HUES64 (cell line): ENCODE measurements around the gene DSP.

Source experiments
- H3K27ac ChIP-seq: 2 replicates; pipeline ENCODE4 v1.7.0; 2013; ENCODE audit warnings: low read depth, low read length, inconsistent platforms
- H3K27me3 ChIP-seq: 2 replicates; pipeline ENCODE4 v1.6.1; 2013; ENCODE audit warnings: mild to moderate bottlenecking, low read length; ENCODE audit not compliant: insufficient read depth
- H3K36me3 ChIP-seq: 2 replicates; pipeline ENCODE4 v1.6.1; 2013; ENCODE audit warnings: mild to moderate bottlenecking, low read length; ENCODE audit not compliant: insufficient read depth
- H3K4me1 ChIP-seq: 2 replicates; pipeline ENCODE4 v1.6.1; 2013; ENCODE audit warnings: mild to moderate bottlenecking, low read length, moderate library complexity; ENCODE audit not compliant: insufficient read depth
- H3K4me3 ChIP-seq: 2 replicates; pipeline ENCODE4 v1.5.1; 2013; ENCODE audit warnings: mild to moderate bottlenecking, low read length, moderate library complexity
- H3K9ac ChIP-seq: 2 replicates; pipeline ENCODE4 v1.6.1; 2013; ENCODE audit warnings: mild to moderate bottlenecking, low read depth, low read length
- H3K9me3 ChIP-seq: 2 replicates; pipeline ENCODE4 v1.6.1; 2013; ENCODE audit warnings: low read depth, low read length; ENCODE audit not compliant: insufficient read depth
- WGBS: fragments of 150-250, 120-280 bp; methylation state at CpG from one replicate; pipeline ENCODE4 v1.1.7; 2013; ENCODE audit warnings: missing lambda C conversion rate; 5-methylcytosine and 5-hydroxymethylcytosine counted together

The DSP gene

GRCh38 chr6:7561153-7561964, 19.9 kb downstream of the DSP start:
- no peak overlapping the region for H3K4me3 ChIP-seq
- H3K27me3 ChIP-seq = no peaks in the 10 kb centered on the region
- H3K36me3 ChIP-seq = peaks cover 92% of the 10 kb centered on the region
- WGBS = 91% methylated on average over 19 of the region's 19 CpGs
- no peak overlapping the region for H3K9ac ChIP-seq
- no peak overlapping the region for H3K27ac ChIP-seq
- H3K9me3 ChIP-seq = no peaks in the 10 kb centered on the region
- H3K4me1 ChIP-seq = no peaks in the 10 kb centered on the region

- WGBS = 90% methylated on average over 4 of the region's 4 CpGs
- Histone ChIP-seq H3K27me3 (no peaks in the 10 kb centered on the region), H3K4me1 (no peaks in the 10 kb centered on the region), H3K36me3 (peaks cover 97% of the 10 kb centered on the region), H3K27ac (no peak overlapping the region), H3K9me3 (no peaks in the 10 kb centered on the region), H3K9ac (no peak overlapping the region), H3K4me3 (no peak overlapping the region)
Measured at GRCh38 chr6:7562769-7563168, 21.3 kb downstream of the DSP start.

DNA sequence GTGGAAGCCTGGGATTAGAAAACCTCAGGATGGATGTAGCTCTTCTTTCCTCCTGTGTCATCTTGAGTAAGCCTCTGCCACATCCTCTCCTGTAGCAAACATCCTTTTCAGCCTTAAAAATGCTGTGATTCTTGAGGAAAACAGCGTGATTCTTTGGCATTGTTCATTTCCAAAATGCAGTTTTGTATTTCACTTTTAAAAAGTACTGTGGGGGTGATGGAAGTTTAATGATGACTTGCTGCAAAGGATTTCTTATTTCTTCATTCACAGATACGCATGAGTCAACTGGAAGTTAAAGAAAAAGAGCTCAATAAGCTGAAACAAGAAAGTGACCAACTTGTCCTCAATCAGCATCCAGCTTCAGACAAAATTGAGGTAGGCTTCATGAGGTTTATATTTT, 24.6 kb downstream of the DSP start:
- H3K9ac ChIP-seq = no peak overlapping the region
- WGBS = 100% methylated on average over 2 of the region's 2 CpGs
- no peak overlapping the region for H3K4me3 ChIP-seq
- peaks cover 95% of the 10 kb centered on the region for H3K36me3 ChIP-seq
- no peak overlapping the region for H3K27ac ChIP-seq
- no peaks in the 10 kb centered on the region for H3K27me3 ChIP-seq
- H3K4me1 ChIP-seq = no peaks in the 10 kb centered on the region
- H3K9me3 ChIP-seq = no peaks in the 10 kb centered on the region

- Histone ChIP-seq H3K9ac (no peak overlapping the region), H3K4me3 (no peak overlapping the region), H3K9me3 (no peaks in the 10 kb centered on the region), H3K27me3 (no peaks in the 10 kb centered on the region), H3K27ac (no peak overlapping the region), H3K4me1 (no peaks in the 10 kb centered on the region), H3K36me3 (peaks cover 95% of the 10 kb centered on the region)
- WGBS = 95% methylated on average over 4 of the region's 4 CpGs
Measured at GRCh38 chr6:7566617-7567173, 25.2 kb downstream of the DSP start.

GRCh38 chr6:7568021-7568420, 26.6 kb downstream of the DSP start:
- H3K4me3 ChIP-seq = no peak overlapping the region
- H3K27me3 ChIP-seq = no peaks in the 10 kb centered on the region
- H3K9ac ChIP-seq = no peak overlapping the region
- H3K27ac ChIP-seq = no peak overlapping the region
- no peaks in the 10 kb centered on the region for H3K4me1 ChIP-seq
- no peaks in the 10 kb centered on the region for H3K9me3 ChIP-seq
- 87% methylated on average over 3 of the region's 3 CpGs for WGBS
- peaks cover 98% of the 10 kb centered on the region for H3K36me3 ChIP-seq

- Histone ChIP-seq H3K9me3 (no peaks in the 10 kb centered on the region), H3K27me3 (no peaks in the 10 kb centered on the region), H3K4me1 (no peaks in the 10 kb centered on the region), H3K36me3 (peaks cover 95% of the 10 kb centered on the region), H3K9ac (no peak overlapping the region), H3K27ac (no peak overlapping the region), H3K4me3 (no peak overlapping the region)
- WGBS = 97% methylated on average over 13 of the region's 13 CpGs
Measured at GRCh38 chr6:7569082-7569481, 27.6 kb downstream of the DSP start.

GRCh38 chr6:7572213-7572943, 30.9 kb downstream of the DSP start:
- Histone ChIP-seq H3K9me3 (no peaks in the 10 kb centered on the region), H3K4me3 (no peak overlapping the region), H3K27me3 (no peaks in the 10 kb centered on the region), H3K36me3 (peaks cover 96% of the 10 kb centered on the region), H3K4me1 (no peaks in the 10 kb centered on the region), H3K9ac (no peak overlapping the region), H3K27ac (no peak overlapping the region)
- WGBS = 97% methylated on average over 9 of the region's 9 CpGs

DNA sequence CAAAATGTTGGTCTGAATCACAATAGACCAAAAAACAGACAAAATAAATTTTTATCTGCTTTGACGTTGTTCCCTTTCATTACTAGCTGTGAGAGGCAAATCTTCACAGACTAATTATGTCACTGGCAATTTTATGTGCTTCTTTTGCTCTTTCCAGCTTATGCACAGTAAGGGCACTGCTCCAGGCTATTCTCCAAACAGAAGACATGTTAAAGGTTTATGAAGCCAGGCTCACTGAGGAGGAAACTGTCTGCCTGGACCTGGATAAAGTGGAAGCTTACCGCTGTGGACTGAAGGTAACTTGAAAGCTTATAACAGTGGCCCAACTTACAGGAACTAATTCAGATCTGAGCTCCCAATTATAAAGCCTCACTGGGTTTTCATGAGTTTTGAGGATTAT, 33.0 kb downstream of the DSP start:
- H3K4me3 ChIP-seq = no peak overlapping the region
- H3K9ac ChIP-seq = no peak overlapping the region
- H3K4me1 ChIP-seq = no peaks in the 10 kb centered on the region
- H3K27me3 ChIP-seq = no peaks in the 10 kb centered on the region
- WGBS = 98% methylated on average over 2 of the region's 2 CpGs
- no peaks in the 10 kb centered on the region for H3K9me3 ChIP-seq
- peaks cover 96% of the 10 kb centered on the region for H3K36me3 ChIP-seq
- no peak overlapping the region for H3K27ac ChIP-seq

- Histone ChIP-seq H3K9ac (no peak overlapping the region), H3K9me3 (no peaks in the 10 kb centered on the region), H3K27me3 (no peaks in the 10 kb centered on the region), H3K36me3 (peaks cover 98% of the 10 kb centered on the region), H3K4me3 (no peak overlapping the region), H3K4me1 (no peaks in the 10 kb centered on the region), H3K27ac (no peak overlapping the region)
- whole genome bisulfite sequencing = no CpG with 5 or more reads among the region's 2 CpGs
Measured at GRCh38 chr6:7578516-7578915, 37.0 kb downstream of the DSP start.

DNA sequence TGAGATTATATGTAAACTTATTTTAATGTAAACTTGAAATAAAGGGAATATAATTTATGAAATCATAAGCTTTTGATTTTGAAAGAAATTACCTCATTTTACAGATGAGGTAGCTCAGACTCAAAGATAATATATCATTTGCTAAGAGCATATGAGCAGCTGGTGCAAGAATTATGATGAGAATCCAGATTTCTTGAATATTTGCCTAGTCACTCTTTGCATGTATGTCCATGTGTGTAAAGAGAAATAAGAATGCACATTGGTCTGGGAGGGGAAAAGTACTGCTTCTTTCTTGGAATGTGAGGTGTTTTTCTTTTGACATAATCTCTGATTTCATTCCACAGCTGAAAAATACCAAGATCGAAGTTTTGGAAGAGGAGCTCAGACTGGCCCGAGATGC, 37.5 kb downstream of the DSP start:
- 93% methylated on average over 2 of the region's 2 CpGs for WGBS
- Histone ChIP-seq H3K27ac (no peak overlapping the region), H3K4me3 (no peak overlapping the region), H3K36me3 (peaks cover 98% of the 10 kb centered on the region), H3K9ac (no peak overlapping the region), H3K27me3 (no peaks in the 10 kb centered on the region), H3K4me1 (no peaks in the 10 kb centered on the region), H3K9me3 (no peaks in the 10 kb centered on the region)

GRCh38 chr6:7579851-7580250, 38.4 kb downstream of the DSP start:
- Histone ChIP-seq H3K9ac (no peak overlapping the region), H3K27ac (no peak overlapping the region), H3K27me3 (no peaks in the 10 kb centered on the region), H3K36me3 (peaks cover 98% of the 10 kb centered on the region), H3K4me3 (no peak overlapping the region), H3K4me1 (no peaks in the 10 kb centered on the region), H3K9me3 (no peaks in the 10 kb centered on the region)
- WGBS = 96% methylated on average over 9 of the region's 9 CpGs
